OCI-LY7 (cell line): ENCODE data around the gene CDON. TPM values are rescaled to one million over a fixed set of nuclear protein-coding genes. Genes with fewer than 3 reads are reported as not detected.
A peak's percentile ranks its signal among the peaks of the same experiment; 100 is the strongest.

Experiments
- BruUV-seq: library from RNA; stranded (reverse); fragments of 400-500 nt; replicated peaks from 2 replicates; lab custom pipeline; 2021; lab: Mats Ljungman, UMichigan
- CTCF ChIA-PET: fragments of 300-600 bp; sonication (Branson Sonifier 250); formaldehyde crosslinking; loops from one replicate; lab custom pipeline; 2022; ENCODE audit warnings: antibody characterized with exemption; ENCODE audit not compliant: unreplicated experiment; lab: Charles Lee
- POLR2A ChIA-PET: fragments of 300-600 bp; sonication (Branson Sonifier 250); formaldehyde crosslinking; loops from one replicate; lab custom pipeline; 2022; ENCODE audit warnings: antibody characterized with exemption; lab: Charles Lee
- DNase-seq: peaks from one replicate; pipeline ENCODE4 v3.0.0-alpha.2; 2015; ENCODE audit warnings: low spot score
- H2AFZ ChIP-seq: fragments of 200-600 bp; sonication (generic), shearing (Covaris generic); 2 replicates; pipeline ENCODE4 v1.6.1; 2014; ENCODE audit warnings: mild to moderate bottlenecking, antibody characterized with exemption, low read length, moderate library complexity
- H3K27ac ChIP-seq: fragments of 200-600 bp; sonication (generic); 2 replicates; pipeline ENCODE4 v1.5.1; 2014; ENCODE audit warnings: mixed run types, low read depth, mild to moderate bottlenecking, moderate library complexity, low read length, inconsistent platforms; ENCODE audit not compliant: poor library complexity, severe bottlenecking
- H3K36me3 ChIP-seq: fragments of 200-600 bp; sonication (generic); 2 replicates; pipeline ENCODE4 v1.6.1; 2014; ENCODE audit warnings: mild to moderate bottlenecking, antibody characterized with exemption, low read length, moderate library complexity, mixed read lengths; ENCODE audit not compliant: insufficient read depth
- H3K4me1 ChIP-seq: fragments of 200-600 bp; sonication (generic); 2 replicates; pipeline ENCODE4 v1.5.1; 2014; ENCODE audit warnings: mild to moderate bottlenecking, low read length; ENCODE audit not compliant: insufficient read depth, poor library complexity, severe bottlenecking
- H3K4me2 ChIP-seq: fragments of 200-600 bp; sonication (generic); 2 replicates; pipeline ENCODE4 v1.6.1; 2014; ENCODE audit warnings: mild to moderate bottlenecking, low read length
- H3K4me3 ChIP-seq: fragments of 200-600 bp; sonication (generic); 2 replicates; pipeline ENCODE4 v1.5.1; 2014; ENCODE audit warnings: mild to moderate bottlenecking, low read depth, low read length; ENCODE audit not compliant: poor library complexity, severe bottlenecking
- H3K79me2 ChIP-seq: fragments of 200-600 bp; sonication (generic); 2 replicates; pipeline ENCODE4 v1.6.1; 2016; ENCODE audit warnings: low read depth, mild to moderate bottlenecking, low read length, moderate library complexity, mixed read lengths; ENCODE audit not compliant: insufficient read depth
- H3K9me2 ChIP-seq: fragments of 200-600 bp; sonication (generic); 2 replicates; pipeline ENCODE4 v1.6.1; 2016; ENCODE audit warnings: mild to moderate bottlenecking, low read length, mixed read lengths; ENCODE audit not compliant: insufficient read depth
- H3K9me3 ChIP-seq: fragments of 200-600 bp; sonication (generic); 2 replicates; pipeline ENCODE4 v1.6.1; 2014; ENCODE audit warnings: mild to moderate bottlenecking, mixed run types, low read length, mixed read lengths
- H4K20me1 ChIP-seq: fragments of 200-600 bp; sonication (generic); 2 replicates; pipeline ENCODE4 v1.6.1; 2014; ENCODE audit warnings: mild to moderate bottlenecking, antibody characterized with exemption, low read length, moderate library complexity, mixed read lengths; ENCODE audit not compliant: insufficient read depth
- CTCF ChIP-seq: fragments of 200-600 bp; sonication (generic); conservative IDR thresholded peaks from 2 replicates; pipeline ENCODE4 v1.5.1; 2014; ENCODE audit warnings: mild to moderate bottlenecking, antibody characterized with exemption, low read length, moderate library complexity, mixed read lengths
- EZH2phosphoT487 ChIP-seq: fragments of 200-600 bp; sonication (generic); IDR thresholded peaks from 2 replicates; pipeline ENCODE4 v1.6.1; 2018; ENCODE audit warnings: low read depth, borderline replicate concordance, mild to moderate bottlenecking, mixed run types, antibody characterized with exemption, low read length, moderate library complexity, mixed read lengths
- intact Hi-C: fragments of 100-400 bp; cut with micrococcal nuclease; formaldehyde crosslinking; loops from one replicate; pipeline ENCODE4 v1.10.0; 2022; ENCODE audit not compliant: unreplicated experiment
- total RNA-seq, 2 experiments: library from RNA; depleted of rRNA in 1 of 2; stranded (reverse); fragments of >200 nt in 1 of 2; shearing (Covaris generic) in 1 of 2; gene quantifications; 2 replicates each; pipeline ENCODE4 v1.2.3, GENCODE V29; 2014 to 2022

Gene CDON
- total RNA-seq, 2 experiments from 2014 or later, result 1.5 to 2.5 TPM

- Histone ChIP-seq H3K4me1 (no peaks in the 10 kb centered on the region), H3K27ac (no peak overlapping the region), H3K9me2 (no peaks in the 10 kb centered on the region), H3K36me3 (no peaks in the 10 kb centered on the region), H3K79me2 (no peaks in the 10 kb centered on the region), H3K4me3 (no peak overlapping the region), H2AFZ (no peak overlapping the region), H3K4me2 (no peak overlapping the region), H3K9me3 (no peaks in the 10 kb centered on the region), H4K20me1 (no peaks in the 10 kb centered on the region)
- BruUV-seq, result no TSS peak
- peak; percentile 78 for DNase-seq
- ChIA-PET CTCF (no interaction called here), POLR2A (interaction anchor here (0.6 to 0.8 kb wide), 3 partner anchors 15 to 280 kb away, joined by 3 read pairs; no protein-coding TSS in a partner anchor)
- TF ChIP-seq EZH2phosphoT487 (no peak), CTCF (peak; percentile 92)
- intact Hi-C loops, result loop anchor here (1.0 kb wide), 1 partner anchor 271 kb away; no protein-coding TSS in a partner anchor
These were observed 139.6 kb downstream of the CDON start for GRCh38 chr11:125923012-125923579.

- H3K27ac ChIP-seq, result no peak overlapping the region
- POLR2A ChIA-PET, result no interaction called here
- H3K36me3 ChIP-seq, result no peaks in the 10 kb centered on the region
- H3K9me2 ChIP-seq, result no peaks in the 10 kb centered on the region
- no peaks in the 10 kb centered on the region for H3K79me2 ChIP-seq
- no peak overlapping the region for H3K4me2 ChIP-seq
- H3K4me1 ChIP-seq, result no peaks in the 10 kb centered on the region
- intact Hi-C loops, result no loop called here
- BruUV-seq, result no TSS peak
- DNase-seq, result no peak
- CTCF ChIA-PET, result no interaction called here
- no peaks in the 10 kb centered on the region for H3K9me3 ChIP-seq
- H4K20me1 ChIP-seq, result no peaks in the 10 kb centered on the region
- H3K4me3 ChIP-seq, result no peak overlapping the region
- no peak overlapping the region for H2AFZ ChIP-seq
- TF ChIP-seq CTCF, result no peak
- no peak for TF ChIP-seq EZH2phosphoT487
These were observed 140.5 kb downstream of the CDON start for GRCh38 chr11:125922156-125922555.

- Histone ChIP-seq H3K9me2 (no peaks in the 10 kb centered on the region), H2AFZ (no peak overlapping the region), H3K4me3 (no peak overlapping the region), H3K36me3 (no peaks in the 10 kb centered on the region), H3K4me2 (no peak overlapping the region), H4K20me1 (no peaks in the 10 kb centered on the region), H3K79me2 (no peaks in the 10 kb centered on the region), H3K4me1 (no peaks in the 10 kb centered on the region), H3K9me3 (no peaks in the 10 kb centered on the region), H3K27ac (no peak overlapping the region)
- no peak for DNase-seq
- ChIA-PET CTCF (no interaction called here), POLR2A (interaction anchor here (0.6 kb wide), 1 partner anchor 132 kb away, joined by 3 read pairs; no protein-coding TSS in a partner anchor)
- BruUV-seq, result no TSS peak
- intact Hi-C loops, result no loop called here
- TF ChIP-seq EZH2phosphoT487 (no peak), CTCF (no peak)
These were observed 141.6 kb downstream of the CDON start for GRCh38 chr11:125921042-125921441.
